Measurements from ENCODE around the gene SUMO1.

SUMO1 gene

GRCh38 chr2:202201220-202202160 is 36.9 kb downstream of the SUMO1 start:
- no peak for TF ChIP-seq CTCF (IDR thresholded peaks at IDR 0.05; ENCODE audit: control insufficient read depth, extremely low read depth, insufficient read depth)
- H3K4me3 ChIP-seq (ENCODE audit: low read depth, low read length) = no peak overlapping the region
- no peak for DNase-seq (ENCODE audit: low read depth)

GRCh38 chr2:202196727-202197126 is 41.7 kb downstream of the SUMO1 start:
- no peak for DNase-seq (ENCODE audit: low read depth)
- no peak for TF ChIP-seq CTCF (IDR thresholded peaks at IDR 0.05; ENCODE audit: control insufficient read depth, extremely low read depth, insufficient read depth)
- no peak overlapping the region for H3K4me3 ChIP-seq (ENCODE audit: low read depth, low read length)

- no peak for DNase-seq (ENCODE audit: low read depth)
- no peak for TF ChIP-seq CTCF (IDR thresholded peaks at IDR 0.05; ENCODE audit: control insufficient read depth, extremely low read depth, insufficient read depth)
Measured at GRCh38 chr2:202194418-202194817, 44.0 kb downstream of the SUMO1 start.

GRCh38 chr2:202193881-202194353 is 44.5 kb downstream of the SUMO1 start:
- TF ChIP-seq CTCF (IDR thresholded peaks at IDR 0.05; ENCODE audit: control insufficient read depth, extremely low read depth, insufficient read depth) = no peak
- no peak overlapping the region for H3K4me3 ChIP-seq (ENCODE audit: low read depth, low read length)
- DNase-seq (ENCODE audit: low read depth) = no peak

More at GRCh38 chr2:202194418-202194817, 44.0 kb downstream of the SUMO1 start:
- H3K4me3 ChIP-seq (ENCODE audit: low read depth, low read length) = no peak overlapping the region

- DNase-seq (ENCODE audit: low read depth) = no peak
- H3K4me3 ChIP-seq (ENCODE audit: low read depth, low read length) = no peak overlapping the region
- no peak for TF ChIP-seq CTCF (IDR thresholded peaks at IDR 0.05; ENCODE audit: control insufficient read depth, extremely low read depth, insufficient read depth)
Measured at GRCh38 chr2:202193305-202193704, 45.1 kb downstream of the SUMO1 start.

GRCh38 chr2:202187570-202187969 is 50.8 kb downstream of the SUMO1 start:
- no peak for TF ChIP-seq CTCF (IDR thresholded peaks at IDR 0.05; ENCODE audit: control insufficient read depth, extremely low read depth, insufficient read depth)
- no peak for DNase-seq (ENCODE audit: low read depth)

More at GRCh38 chr2:202187570-202187969, 50.8 kb downstream of the SUMO1 start:
- H3K4me3 ChIP-seq (ENCODE audit: low read depth, low read length) = no peak overlapping the region
